Lung (tissue), 12 donors: ENCODE data around the gene HMGB2. TPM values are rescaled to one million over a fixed set of nuclear protein-coding genes. Genes with fewer than 3 reads are reported as not detected.

Experiments used
- ATAC-seq: fragments of 200-7000 bp; cut with Tn5 transposase; one replicate; pipeline ENCODE4 v1.9.1; 2020; ENCODE audit warnings: moderate number of reproducible peaks; ENCODE audit not compliant: insufficient read depth, low FRiP score
- DNase-seq, 3 donors: peaks; one replicate each; pipeline ENCODE4 v3.0.0-alpha.2; 2013 to 2017
- H3K27ac ChIP-seq, 2 donors: one replicate each; pipeline ENCODE4 v1.5.1; 2013; ENCODE audit warnings: mild to moderate bottlenecking in 2 of 2, moderate library complexity in 2 of 2, control low read depth in 1 of 2, inconsistent platforms in 1 of 2, low read depth in 1 of 2, low read length in 1 of 2
- H3K27me3 ChIP-seq, 3 donors: one replicate each; pipeline ENCODE4 v1.5.1; 2013; ENCODE audit warnings: low read length in 2 of 3; ENCODE audit not compliant: control insufficient read depth in 3 of 3, insufficient read depth in 3 of 3
- H3K36me3 ChIP-seq, 4 donors: one replicate each; pipeline ENCODE4 v1.5.1; 2013; ENCODE audit warnings: low read length in 4 of 4, mild to moderate bottlenecking in 1 of 4, moderate library complexity in 1 of 4; ENCODE audit not compliant: control insufficient read depth in 4 of 4, insufficient read depth in 4 of 4
- H3K4me1 ChIP-seq, 5 donors: one replicate each; pipeline ENCODE4 v1.5.1; 2013; ENCODE audit warnings: low read length in 5 of 5, mild to moderate bottlenecking in 2 of 5, moderate library complexity in 1 of 5; ENCODE audit not compliant: control insufficient read depth in 5 of 5, insufficient read depth in 5 of 5
- H3K4me3 ChIP-seq: one replicate; pipeline ENCODE4 v1.5.1; 2013; ENCODE audit warnings: mild to moderate bottlenecking, control low read depth, moderate library complexity
- H3K9ac ChIP-seq, 2 donors: one replicate each; pipeline ENCODE4 v1.5.1; 2013; ENCODE audit warnings: low read length in 2 of 2, control low read depth in 1 of 2; ENCODE audit not compliant: insufficient read depth in 1 of 2
- H3K9me3 ChIP-seq, 4 donors: one replicate each; pipeline ENCODE4 v1.5.1; 2013; ENCODE audit warnings: low read length in 3 of 4, mild to moderate bottlenecking in 1 of 4, moderate library complexity in 1 of 4; ENCODE audit not compliant: control insufficient read depth in 4 of 4, insufficient read depth in 3 of 4
- WGBS, 2 donors: extraction: QIAGEN DNeasy Blood & Tissue Kit; methylation state at CpG; one replicate each; pipeline ENCODE4 v1.1.7; 2013; 5-methylcytosine and 5-hydroxymethylcytosine counted together
- polyA plus RNA-seq, 2 donors: library from polyadenylated mRNA; stranded (reverse); fragments of 200-250 nt; gene quantifications; one replicate each; pipeline ENCODE4 v1.2.1, GENCODE V29; 2013
- total RNA-seq, 2 donors: library from RNA; depleted of rRNA in 1 of 2; stranded (reverse); fragments of >200 nt in 1 of 2; gene quantifications; one replicate each; pipeline ENCODE4 v1.2.1, GENCODE V29; 2014 to 2021
- TF ChIP-seq, protein P1 (sequence below): IDR thresholded peaks from 2 replicates; pipeline ENCODE4 v1.5.1; 2012; ENCODE audit warnings: mild to moderate bottlenecking; ENCODE audit errors: control extremely low read depth, extremely low read depth
- donor health status: control.
- donor health status: control.
- donor health status: Bipolar disorder and iron deficiency.
- donor health status: healthy.
- donor health status: DM: yes; HTN: yes; CAD: no.

The HMGB2 gene
- total and polyA plus RNA-seq, 4 donors, result 57.9 to 187 (median 105) TPM

DNA sequence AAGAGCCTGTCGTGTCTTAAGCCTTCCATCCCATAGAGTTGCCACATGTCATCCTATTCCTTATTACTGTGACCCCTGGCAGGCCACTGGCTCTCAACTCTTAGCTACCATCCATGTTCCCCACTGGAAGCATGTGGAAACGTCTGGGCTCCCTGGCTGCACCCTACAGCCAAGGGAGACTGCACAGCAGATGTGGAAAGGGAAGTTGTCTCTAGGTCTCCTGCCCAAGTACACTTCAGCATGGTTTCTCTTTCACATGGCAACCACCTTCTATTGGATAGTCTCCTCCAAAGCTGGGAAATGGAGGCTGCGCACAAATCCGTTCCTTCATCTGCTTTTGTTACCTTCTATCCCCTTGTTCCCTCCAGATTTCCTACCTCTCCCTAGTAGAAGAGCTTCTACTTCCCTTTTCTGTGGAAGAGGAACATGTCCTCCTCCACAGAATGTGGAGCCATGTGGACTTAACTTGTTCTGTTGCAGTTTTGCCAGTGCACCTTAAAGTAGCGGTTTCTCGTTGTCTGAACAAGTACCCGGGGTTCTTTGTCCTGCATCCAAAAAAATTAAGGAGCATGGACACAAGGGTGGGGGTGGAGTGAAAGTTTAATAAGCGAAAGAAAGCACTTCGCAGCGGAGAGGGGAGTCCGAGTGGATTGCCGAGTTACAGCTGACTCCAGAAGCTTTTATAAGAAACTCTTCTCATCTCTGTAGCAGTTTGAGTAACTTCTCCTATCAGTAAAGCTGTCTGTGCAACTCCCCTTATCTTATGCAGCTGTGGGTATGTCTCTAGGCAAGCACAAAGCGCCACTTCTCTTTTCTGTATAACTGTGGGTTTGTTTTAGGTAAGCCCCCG is 52.5 kb downstream of the HMGB2 start:
- H3K27me3 ChIP-seq, result no peaks in the 10 kb centered on the region
- no peak overlapping the region for H3K27ac ChIP-seq
- H3K9me3 ChIP-seq, result peaks cover 0 to 20% (median 5%) of the 10 kb centered on the region in 4 donors
- ATAC-seq (no peak), DNase-seq (no peak)
- peaks cover 0 to 5% (median 0%) of the 10 kb centered on the region in 4 donors for H3K36me3 ChIP-seq
- H3K4me1 ChIP-seq, result no peaks in the 10 kb centered on the region
- H3K4me3 ChIP-seq, result no peak overlapping the region
- H3K9ac ChIP-seq, result no peak overlapping the region
- TF ChIP-seq, protein P1, sequence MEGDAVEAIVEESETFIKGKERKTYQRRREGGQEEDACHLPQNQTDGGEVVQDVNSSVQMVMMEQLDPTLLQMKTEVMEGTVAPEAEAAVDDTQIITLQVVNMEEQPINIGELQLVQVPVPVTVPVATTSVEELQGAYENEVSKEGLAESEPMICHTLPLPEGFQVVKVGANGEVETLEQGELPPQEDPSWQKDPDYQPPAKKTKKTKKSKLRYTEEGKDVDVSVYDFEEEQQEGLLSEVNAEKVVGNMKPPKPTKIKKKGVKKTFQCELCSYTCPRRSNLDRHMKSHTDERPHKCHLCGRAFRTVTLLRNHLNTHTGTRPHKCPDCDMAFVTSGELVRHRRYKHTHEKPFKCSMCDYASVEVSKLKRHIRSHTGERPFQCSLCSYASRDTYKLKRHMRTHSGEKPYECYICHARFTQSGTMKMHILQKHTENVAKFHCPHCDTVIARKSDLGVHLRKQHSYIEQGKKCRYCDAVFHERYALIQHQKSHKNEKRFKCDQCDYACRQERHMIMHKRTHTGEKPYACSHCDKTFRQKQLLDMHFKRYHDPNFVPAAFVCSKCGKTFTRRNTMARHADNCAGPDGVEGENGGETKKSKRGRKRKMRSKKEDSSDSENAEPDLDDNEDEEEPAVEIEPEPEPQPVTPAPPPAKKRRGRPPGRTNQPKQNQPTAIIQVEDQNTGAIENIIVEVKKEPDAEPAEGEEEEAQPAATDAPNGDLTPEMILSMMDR, result no peak
- 60 to 81% methylated on average over 14 of the region's 14 CpGs for WGBS, 2 donors

Other genes with a start within 250 kb of the HMGB2 start
- 10 to 100 TPM; 18.8 to 32.7 TPM for gene GALNT7, start 165.5 kb downstream of the HMGB2 start, total RNA-seq
- 1 to 10 TPM; 9.3 to 9.8 TPM for gene GALNT7, start 165.5 kb downstream of the HMGB2 start, polyA plus RNA-seq
- 10 to 100 TPM; 10.8 to 14.4 TPM for gene SAP30, start 36.6 kb upstream of the HMGB2 start, total RNA-seq
- 10 to 100 TPM in 1 of 2 donors, 1 to 10 TPM in 1; 5.1 to 25.2 TPM for gene SAP30, start 36.6 kb upstream of the HMGB2 start, polyA plus RNA-seq
- under 1 TPM; 0.06 to 0.64 TPM for gene SCRG1, start 64.8 kb upstream of the HMGB2 start, total RNA-seq
- under 1 TPM; 0.06 to 0.20 TPM for gene SCRG1, start 64.8 kb upstream of the HMGB2 start, polyA plus RNA-seq
- under 1 TPM; 0.15 to 0.77 TPM for gene HAND2, start 195.9 kb upstream of the HMGB2 start, total RNA-seq
- gene HAND2, start 195.9 kb upstream of the HMGB2 start, polyA plus RNA-seq, result under 1 TPM; 0.06 to 0.28 TPM